ENCODE measurements around the gene RPTOR. TPM values are rescaled to one million over a fixed set of nuclear protein-coding genes. Genes with fewer than 3 reads are reported as not detected.

The RPTOR gene
- polyA plus RNA-seq, 1 of the 3 experiments (the other 2 are of a cell fraction), result 14.9 TPM

- TF ChIP-seq USF1 (IDR thresholded peaks at IDR 0.05; ENCODE audit: borderline replicate concordance, low read depth) (no peak), TEAD4 (IDR thresholded peaks at IDR 0.05; ENCODE audit: borderline replicate concordance, insufficient read depth) (no peak), RXRA (IDR thresholded peaks at IDR 0.05; ENCODE audit: borderline replicate concordance, low read depth) (no peak), MXI1 (IDR thresholded peaks at IDR 0.05; ENCODE audit: low read depth, low read length) (no peak), JUND (IDR thresholded peaks at IDR 0.05) (no peak), TCF12 (IDR thresholded peaks at IDR 0.05) (no peak), SMC3 (IDR thresholded peaks at IDR 0.05; ENCODE audit: low read depth, low read length) (no peak), RFX5 (IDR thresholded peaks at IDR 0.05; ENCODE audit: low read length) (no peak), FOSL2 (IDR thresholded peaks at IDR 0.05; ENCODE audit: borderline replicate concordance, low read depth) (no peak), GATA2 (CRISPR knock-in tag; IDR thresholded peaks at IDR 0.05) (no peak)
Observed at GRCh38 chr17:80965606-80966005, 421.0 kb downstream of the RPTOR start (continued).

GRCh38 chr17:80967404-80967872 lies 422.8 kb downstream of the RPTOR start:
- no peak for TF ChIP-seq GABPA (IDR thresholded peaks at IDR 0.05; ENCODE audit: low read depth)
- TF ChIP-seq TAF1 (IDR thresholded peaks at IDR 0.05; ENCODE audit: borderline replicate concordance, low read depth, low read length), result no peak
- TF ChIP-seq RAD21 (IDR thresholded peaks at IDR 0.05; ENCODE audit: low read length), result no peak
- no peak for TF ChIP-seq REST (IDR thresholded peaks at IDR 0.05; ENCODE audit: low read depth, low read length)
- no peak for TF ChIP-seq RFX5 (IDR thresholded peaks at IDR 0.05; ENCODE audit: low read length)
- TF ChIP-seq ELF1 (IDR thresholded peaks at IDR 0.05), result no peak
- no peak for TF ChIP-seq FOXM1 (IDR thresholded peaks at IDR 0.05; ENCODE audit: low read depth)
- TF ChIP-seq PBX3 (IDR thresholded peaks at IDR 0.05), result no peak
- no peak overlapping the region for H3K4me3 ChIP-seq (ENCODE audit: low read depth in 2 of 2, low read length in 1 of 2)
- H3K4me1 ChIP-seq (ENCODE audit: control insufficient read depth in 1 of 2, insufficient read depth in 2 of 2, low read depth in 1 of 2, low read length in 1 of 2), result peaks cover 9 to 33% of the 10 kb centered on the region in 2 experiments; a peak in 2 of 4 replicates
- H3K9ac ChIP-seq, result no peak overlapping the region
- H3K9me3 ChIP-seq, result no peaks in the 10 kb centered on the region
- 100% methylated on average over 2 of the region's 19 CpGs for WGBS (ENCODE audit: low lambda C conversion rate)
- POLR2A ChIA-PET, result no interaction called here
- no peaks in the 10 kb centered on the region for H3K79me2 ChIP-seq (ENCODE audit: insufficient read depth)
- DNase-seq, result no peak
- H3F3A ChIP-seq (replicated peaks; ENCODE audit: insufficient read depth), result peaks cover 4% of the 10 kb centered on the region
- peaks cover 0 to 15% of the 10 kb centered on the region in 2 experiments for H3K36me3 ChIP-seq (replicated peaks in 1 of 2; ENCODE audit: control insufficient read depth in 1 of 2, insufficient read depth in 2 of 2, low read length in 1 of 2)
- no peaks in the 10 kb centered on the region for H3K9me2 ChIP-seq
- H4K20me1 ChIP-seq (ENCODE audit: insufficient read depth), result no peaks in the 10 kb centered on the region
- no peak overlapping the region for H3K4me2 ChIP-seq
- CTCF ChIA-PET, result interaction anchor here (0.6 to 5.7 kb wide), 7 partner anchors 14 to 175 kb away, joined by 3 to 47 read pairs (median 3); no protein-coding TSS in a partner anchor
- no peak overlapping the region for H2AFZ ChIP-seq (ENCODE audit: low read depth)
- H3K27me3 ChIP-seq (ENCODE audit: insufficient read depth), result no peaks in the 10 kb centered on the region
- no peak overlapping the region for H3K27ac ChIP-seq (ENCODE audit: low read depth in 2 of 2, low read length in 1 of 2)
